Spleen (tissue), 7 donors: ENCODE results near the gene FGGY.

Experiments
- CTCF ChIP-seq, 11 experiments: fragments of 200-600 bp in 7 of 11; fragments of 450-650 bp in 4 of 11; sonication (generic) in 4 of 11; IDR thresholded peaks in 8 of 11; conservative IDR thresholded peaks in 3 of 11; 1 replicate in 7 of 11; 2 replicates in 4 of 11; pipeline versions ENCODE4 v1.4.0 to v1.8.0; 2016 to 2021; ENCODE audit warnings: antibody characterized with exemption in 11 of 11, inconsistent platforms in 4 of 11, mild to moderate bottlenecking in 1 of 11
- POLR2AphosphoS5 ChIP-seq, 3 donors: sonication (generic); formaldehyde crosslinking; IDR thresholded peaks; one replicate each; pipeline ENCODE4 v1.5.1; 2017; ENCODE audit warnings: antibody characterized with exemption in 3 of 3
- donor health status: DM: no; HTN: no; CAD: no; lungs with moderate emphysema.
- donor health status: DM: no; HTN: no; CAD: no.
- donor health status: DM: no; HTN: no; CAD: no.

DNA sequence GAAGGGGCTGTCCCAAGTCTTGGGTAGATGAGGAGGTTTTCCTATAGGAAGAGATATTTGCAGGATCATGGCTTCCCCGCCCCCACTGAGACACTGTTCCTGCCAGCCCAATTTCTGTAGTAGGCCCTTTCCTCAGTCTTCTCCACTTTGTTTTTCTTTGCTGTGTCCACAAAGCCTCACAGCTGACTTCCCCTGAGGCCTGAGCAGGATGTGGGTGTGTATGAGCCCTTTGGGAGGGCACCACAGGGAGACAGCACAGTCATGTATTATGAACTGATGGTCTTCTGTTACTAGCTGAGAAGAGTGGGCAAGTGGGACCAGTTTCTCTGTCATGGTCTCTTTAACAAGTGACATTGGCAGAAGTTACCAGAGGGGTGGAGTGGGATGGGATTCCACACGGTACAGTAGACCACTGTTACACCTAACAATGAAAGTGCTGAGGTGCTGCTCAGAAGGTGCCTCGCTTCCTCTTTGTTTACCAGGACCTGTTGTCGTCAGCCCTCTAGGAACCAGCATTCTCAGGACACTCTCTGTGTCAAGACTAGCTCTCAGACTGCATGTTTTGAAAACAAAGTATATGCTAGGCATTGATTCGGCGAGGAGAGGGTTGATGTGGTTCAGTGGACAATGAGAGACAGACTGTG lies 264.0 kb downstream of the FGGY start:
- TF ChIP-seq CTCF (IDR thresholded peaks at IDR 0.05 in 8 of 11, conservative IDR thresholded peaks at IDR 0.05 in 3 of 11) (no peak), POLR2AphosphoS5 (IDR thresholded peaks at IDR 0.05) (no peak)
